GM12874 (cell line): ENCODE measurements around the gene MYT1.

Experiments used
- TF ChIP-seq, protein P1 (sequence below): IDR thresholded peaks from 2 replicates; pipeline ENCODE4 v1.5.1; 2011; ENCODE audit warnings: low read depth, mild to moderate bottlenecking, control low read depth, low read length, moderate library complexity; ENCODE audit not compliant: insufficient read depth

MYT1 gene

GRCh38 chr20:64206614-64207013 is 42.4 kb downstream of the MYT1 start:
- TF ChIP-seq, protein P1, sequence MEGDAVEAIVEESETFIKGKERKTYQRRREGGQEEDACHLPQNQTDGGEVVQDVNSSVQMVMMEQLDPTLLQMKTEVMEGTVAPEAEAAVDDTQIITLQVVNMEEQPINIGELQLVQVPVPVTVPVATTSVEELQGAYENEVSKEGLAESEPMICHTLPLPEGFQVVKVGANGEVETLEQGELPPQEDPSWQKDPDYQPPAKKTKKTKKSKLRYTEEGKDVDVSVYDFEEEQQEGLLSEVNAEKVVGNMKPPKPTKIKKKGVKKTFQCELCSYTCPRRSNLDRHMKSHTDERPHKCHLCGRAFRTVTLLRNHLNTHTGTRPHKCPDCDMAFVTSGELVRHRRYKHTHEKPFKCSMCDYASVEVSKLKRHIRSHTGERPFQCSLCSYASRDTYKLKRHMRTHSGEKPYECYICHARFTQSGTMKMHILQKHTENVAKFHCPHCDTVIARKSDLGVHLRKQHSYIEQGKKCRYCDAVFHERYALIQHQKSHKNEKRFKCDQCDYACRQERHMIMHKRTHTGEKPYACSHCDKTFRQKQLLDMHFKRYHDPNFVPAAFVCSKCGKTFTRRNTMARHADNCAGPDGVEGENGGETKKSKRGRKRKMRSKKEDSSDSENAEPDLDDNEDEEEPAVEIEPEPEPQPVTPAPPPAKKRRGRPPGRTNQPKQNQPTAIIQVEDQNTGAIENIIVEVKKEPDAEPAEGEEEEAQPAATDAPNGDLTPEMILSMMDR, result no peak

DNA sequence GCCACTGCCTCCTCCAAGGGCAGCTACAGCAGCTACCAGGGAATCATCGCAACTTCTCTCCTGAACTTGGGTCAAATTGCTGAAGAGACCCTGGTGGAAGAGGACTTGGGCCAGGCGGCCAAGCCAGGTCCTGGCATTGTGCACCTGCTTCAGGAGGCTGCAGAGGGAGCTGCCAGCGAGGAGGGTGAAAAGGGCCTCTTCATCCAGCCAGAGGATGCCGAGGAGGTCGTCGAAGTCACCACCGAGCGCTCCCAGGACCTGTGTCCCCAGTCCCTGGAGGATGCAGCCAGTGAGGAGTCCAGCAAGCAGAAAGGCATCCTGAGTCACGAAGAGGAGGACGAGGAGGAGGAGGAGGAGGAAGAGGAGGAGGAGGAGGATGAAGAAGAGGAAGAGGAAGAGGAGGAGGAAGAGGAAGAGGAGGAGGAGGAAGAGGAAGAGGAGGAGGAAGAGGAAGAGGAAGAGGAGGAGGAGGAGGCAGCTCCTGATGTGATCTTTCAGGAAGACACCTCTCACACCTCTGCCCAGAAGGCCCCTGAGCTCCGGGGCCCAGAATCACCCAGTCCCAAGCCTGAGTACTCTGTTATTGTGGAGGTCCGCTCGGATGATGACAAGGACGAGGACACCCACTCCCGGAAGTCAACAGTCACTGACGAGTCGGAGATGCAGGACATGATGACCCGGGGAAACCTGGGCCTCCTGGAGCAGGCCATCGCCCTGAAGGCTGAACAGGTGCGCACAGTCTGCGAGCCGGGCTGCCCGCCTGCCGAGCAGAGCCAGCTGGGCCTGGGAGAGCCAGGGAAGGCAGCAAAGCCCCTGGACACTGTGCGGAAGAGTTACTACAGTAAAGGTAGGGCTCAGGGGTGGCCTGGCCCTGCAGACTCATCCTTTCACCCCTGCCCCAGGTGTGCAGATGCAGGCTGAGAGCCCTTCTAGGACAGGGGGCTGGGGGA is 43.7 kb downstream of the MYT1 start:
- TF ChIP-seq, protein P1, result no peak

- TF ChIP-seq, protein P1, result no peak
These were observed 44.9 kb downstream of the MYT1 start for GRCh38 chr20:64209148-64209547.

- TF ChIP-seq, protein P1, result no peak
These were observed 46.6 kb downstream of the MYT1 start for GRCh38 chr20:64210656-64211369.

DNA sequence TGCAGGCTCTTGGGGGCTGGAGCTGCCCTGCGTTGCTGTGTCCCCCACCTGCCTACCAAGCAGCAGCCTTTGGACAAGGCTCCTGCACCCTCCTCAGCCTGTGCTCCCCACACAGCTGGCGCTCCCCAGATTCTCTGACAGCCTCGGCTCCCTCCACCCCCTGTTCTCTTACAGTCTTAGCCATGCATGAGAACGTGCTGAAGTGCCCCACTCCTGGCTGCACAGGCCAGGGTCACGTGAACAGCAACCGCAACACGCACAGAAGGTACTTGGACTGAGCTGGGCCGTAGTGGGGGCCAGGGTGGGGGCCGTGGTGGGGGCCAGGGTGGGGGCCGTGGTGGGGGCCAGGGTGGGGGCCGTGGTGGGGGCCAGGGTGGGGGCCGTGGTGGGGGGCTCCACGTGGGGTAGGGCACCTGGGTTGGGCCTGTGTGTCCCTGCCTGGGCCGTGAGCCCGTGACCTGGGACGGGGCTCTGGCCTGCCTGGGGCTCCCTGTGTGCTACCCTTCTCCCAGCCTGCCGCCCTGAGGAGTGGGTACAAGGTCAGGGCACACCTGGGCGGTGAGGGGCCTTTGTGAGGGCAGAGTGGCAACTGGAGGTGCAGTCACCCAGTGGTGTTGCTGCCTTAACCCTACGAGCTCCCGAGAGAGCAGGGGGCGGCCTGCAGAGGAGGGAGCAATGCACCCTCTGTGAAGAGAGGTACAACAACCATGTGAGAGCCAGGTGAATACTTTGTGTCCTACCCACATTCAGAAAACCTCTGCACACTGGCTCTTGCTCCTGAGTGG is 47.8 kb downstream of the MYT1 start:
- TF ChIP-seq, protein P1, result no peak

- TF ChIP-seq, protein P1, result no peak
These were observed 48.5 kb downstream of the MYT1 start for GRCh38 chr20:64212755-64213154.

DNA sequence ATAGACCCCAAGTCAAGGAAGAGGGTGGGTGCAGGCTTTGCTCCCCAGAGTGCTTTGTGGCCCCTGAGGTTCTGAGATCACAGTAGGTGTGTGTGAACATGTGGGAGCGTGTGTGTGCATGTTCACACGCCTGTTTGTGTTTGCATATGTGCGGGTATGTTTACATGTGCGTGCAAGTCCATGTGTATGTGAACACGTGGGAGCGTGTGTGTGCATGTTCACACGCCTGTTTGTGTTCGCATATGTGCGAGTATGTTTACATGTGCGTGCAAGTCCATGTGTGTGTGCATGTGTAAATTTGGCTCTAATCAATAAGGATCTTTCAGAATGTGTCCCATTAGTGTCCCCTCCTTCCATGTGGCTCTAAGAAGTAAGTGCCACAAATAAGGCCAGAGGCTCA is 49.9 kb downstream of the MYT1 start:
- TF ChIP-seq, protein P1, result no peak
